SK-N-SH treated with all-trans-retinoic acid at 6 μM for 48 hours (cell line): ENCODE results near the gene UVSSA.

Experiments
- ATAC-seq: fragments of 200-7000 bp; cut with Tn5 transposase; 3 replicates; pipeline ENCODE4 v1.9.1; 2020; ENCODE audit warnings: mild to moderate bottlenecking, moderate library complexity
- ARNTL ChIP-seq: fragments of 450-650 bp; formaldehyde crosslinking; IDR thresholded peaks from 2 replicates; pipeline ENCODE4 v1.5.0; 2020; ENCODE audit warnings: low read depth, mild to moderate bottlenecking, moderate library complexity, borderline replicate concordance
- BACH2 ChIP-seq: fragments of 250-450 bp; sonication (Bioruptor Pico); IDR thresholded peaks from 2 replicates; pipeline ENCODE4 v1.9.0; 2021; ENCODE audit warnings: mild to moderate bottlenecking, borderline replicate concordance
- CREB5 ChIP-seq: fragments of 250-450 bp; sonication (Bioruptor Pico); IDR thresholded peaks from 2 replicates; pipeline ENCODE4 v1.5.1; 2020; ENCODE audit warnings: low read depth, mild to moderate bottlenecking, moderate library complexity
- CSDC2 ChIP-seq: fragments of 250-450 bp; sonication (Bioruptor Pico); IDR thresholded peaks from 2 replicates; pipeline ENCODE4 v1.5.0; 2020; ENCODE audit warnings: mild to moderate bottlenecking, moderate library complexity
- ESRRG ChIP-seq: fragments of 250-450 bp; sonication (Bioruptor Pico); IDR thresholded peaks from 2 replicates; pipeline ENCODE4 v1.6.1; 2021; ENCODE audit warnings: mild to moderate bottlenecking
- GLIS3 ChIP-seq: fragments of 250-450 bp; sonication (Bioruptor Pico); IDR thresholded peaks from 2 replicates; pipeline ENCODE4 v1.5.0; 2020; ENCODE audit warnings: mild to moderate bottlenecking, moderate library complexity
- ISL1 ChIP-seq: fragments of 250-450 bp; sonication (Bioruptor Pico); IDR thresholded peaks from 2 replicates; pipeline ENCODE4 v2.1.2; 2022; ENCODE audit warnings: mild to moderate bottlenecking, moderate library complexity
- OSR1 ChIP-seq: fragments of 250-450 bp; sonication (Bioruptor Pico); IDR thresholded peaks from 2 replicates; pipeline ENCODE4 v1.8.0; 2022; ENCODE audit warnings: moderate library complexity, mild to moderate bottlenecking, inconsistent platforms
- PPARA ChIP-seq: fragments of 250-450 bp; sonication (Bioruptor Pico); IDR thresholded peaks from 2 replicates; pipeline ENCODE4 v1.5.0; 2020; ENCODE audit warnings: mild to moderate bottlenecking, borderline replicate concordance
- RARB ChIP-seq: fragments of 250-450 bp; sonication (Bioruptor Pico); IDR thresholded peaks from 2 replicates; pipeline ENCODE4 v1.8.0; 2021; ENCODE audit warnings: mild to moderate bottlenecking, moderate library complexity
- SNAI2 ChIP-seq: fragments of 250-450 bp; sonication (Bioruptor Pico); IDR thresholded peaks from 2 replicates; pipeline ENCODE4 v1.5.0; 2020; ENCODE audit warnings: mild to moderate bottlenecking, moderate library complexity
- TCF4 ChIP-seq: fragments of 250-450 bp; sonication (Bioruptor Pico); IDR thresholded peaks from 2 replicates; pipeline ENCODE4 v1.8.0; 2021; ENCODE audit warnings: mild to moderate bottlenecking, moderate library complexity, borderline replicate concordance
- TOX ChIP-seq: fragments of 250-450 bp; sonication (Bioruptor Pico); IDR thresholded peaks from 2 replicates; pipeline ENCODE4 v1.8.0; 2021; ENCODE audit warnings: mild to moderate bottlenecking, moderate library complexity, borderline replicate concordance
- TSHZ2 ChIP-seq: fragments of 250-450 bp; sonication (Bioruptor Pico); IDR thresholded peaks from 2 replicates; pipeline ENCODE4 v1.5.0; 2020; ENCODE audit warnings: mild to moderate bottlenecking, moderate library complexity
- ZC3H10 ChIP-seq: fragments of 250-450 bp; sonication (Bioruptor Pico); IDR thresholded peaks from 2 replicates; pipeline ENCODE4 v1.5.1; 2021; ENCODE audit warnings: mild to moderate bottlenecking, moderate library complexity
- ZFP3 ChIP-seq: fragments of 250-450 bp; sonication (Bioruptor Pico); IDR thresholded peaks from 2 replicates; pipeline ENCODE4 v1.5.0; 2020; ENCODE audit warnings: mild to moderate bottlenecking, moderate library complexity
- ZFP30 ChIP-seq: fragments of 450-650 bp; formaldehyde crosslinking; IDR thresholded peaks from 2 replicates; pipeline ENCODE4 v1.5.0; 2022; ENCODE audit warnings: mild to moderate bottlenecking, moderate library complexity
- ZNF565 ChIP-seq: fragments of 450-650 bp; formaldehyde crosslinking; conservative IDR thresholded peaks from 2 replicates; pipeline ENCODE4 v1.5.0; 2020; ENCODE audit warnings: low read depth, mild to moderate bottlenecking, moderate library complexity
- ZNF70 ChIP-seq: fragments of 450-650 bp; formaldehyde crosslinking; IDR thresholded peaks from 2 replicates; pipeline ENCODE4 v1.5.0; 2020; ENCODE audit warnings: mild to moderate bottlenecking, moderate library complexity
- ZNF8 ChIP-seq: fragments of 450-650 bp; formaldehyde crosslinking; IDR thresholded peaks from 2 replicates; pipeline ENCODE4 v1.5.0; 2020; ENCODE audit warnings: mild to moderate bottlenecking, moderate library complexity
- TF ChIP-seq, protein P1 (sequence below): fragments of 250-450 bp; sonication (Bioruptor Pico); IDR thresholded peaks from 2 replicates; pipeline ENCODE4 v1.8.0; 2021; ENCODE audit warnings: low read depth, mild to moderate bottlenecking, moderate library complexity, borderline replicate concordance
- TF ChIP-seq, protein P2 (sequence below): fragments of 250-450 bp; sonication (Bioruptor Pico); IDR thresholded peaks from 2 replicates; pipeline ENCODE4 v1.8.0; 2020; ENCODE audit warnings: mild to moderate bottlenecking, moderate library complexity, borderline replicate concordance
- TF ChIP-seq, protein P3 (sequence below): fragments of 250-450 bp; sonication (Bioruptor Pico); IDR thresholded peaks from 2 replicates; pipeline ENCODE4 v1.5.1; 2021; ENCODE audit warnings: mild to moderate bottlenecking, moderate library complexity

Gene UVSSA

DNA sequence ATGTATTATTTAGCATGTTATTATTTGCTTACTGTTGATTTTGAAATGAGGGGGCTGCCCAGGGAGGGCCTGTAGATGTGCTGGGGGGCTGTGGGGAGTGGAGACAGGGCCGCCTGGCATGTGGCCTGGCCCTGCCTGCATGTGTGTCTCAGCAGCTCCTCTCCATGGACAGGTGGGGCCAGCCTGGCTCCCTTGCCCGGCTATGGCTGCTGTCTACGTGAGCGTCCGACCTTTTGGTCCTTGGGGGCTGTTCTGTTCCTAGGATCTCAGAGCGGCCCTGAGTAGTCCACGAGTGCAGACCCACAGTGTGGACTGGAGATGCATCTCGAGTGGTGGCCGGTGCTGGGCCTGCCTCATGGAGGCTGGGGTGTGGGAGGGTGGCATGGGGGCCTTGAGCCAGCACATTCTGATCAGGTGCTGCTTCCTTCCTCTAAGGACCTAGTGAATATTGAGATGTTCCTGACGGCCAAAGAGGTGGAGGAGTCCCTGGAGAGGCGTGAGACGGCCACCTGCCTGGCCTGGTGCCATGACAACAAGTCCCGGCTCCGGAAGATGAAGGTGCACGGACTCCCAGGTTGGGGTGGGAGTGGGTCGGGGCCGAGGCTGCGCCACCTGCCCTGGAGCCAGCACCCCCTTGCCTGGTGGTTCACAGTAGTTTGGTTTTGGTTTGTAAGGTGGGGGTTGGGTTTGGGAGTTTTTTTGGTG lies 24.9 kb upstream of the UVSSA start:
- TF ChIP-seq, protein P1, sequence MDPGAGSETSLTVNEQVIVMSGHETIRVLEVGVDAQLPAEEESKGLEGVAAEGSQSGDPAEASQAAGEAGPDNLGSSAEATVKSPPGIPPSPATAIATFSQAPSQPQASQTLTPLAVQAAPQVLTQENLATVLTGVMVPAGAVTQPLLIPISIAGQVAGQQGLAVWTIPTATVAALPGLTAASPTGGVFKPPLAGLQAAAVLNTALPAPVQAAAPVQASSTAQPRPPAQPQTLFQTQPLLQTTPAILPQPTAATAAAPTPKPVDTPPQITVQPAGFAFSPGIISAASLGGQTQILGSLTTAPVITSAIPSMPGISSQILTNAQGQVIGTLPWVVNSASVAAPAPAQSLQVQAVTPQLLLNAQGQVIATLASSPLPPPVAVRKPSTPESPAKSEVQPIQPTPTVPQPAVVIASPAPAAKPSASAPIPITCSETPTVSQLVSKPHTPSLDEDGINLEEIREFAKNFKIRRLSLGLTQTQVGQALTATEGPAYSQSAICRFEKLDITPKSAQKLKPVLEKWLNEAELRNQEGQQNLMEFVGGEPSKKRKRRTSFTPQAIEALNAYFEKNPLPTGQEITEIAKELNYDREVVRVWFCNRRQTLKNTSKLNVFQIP (CRISPR knock-in tag), result no peak
- TF ChIP-seq GLIS3 (CRISPR knock-in tag) (no peak), ZNF8 (CRISPR knock-in tag) (no peak), ISL1 (CRISPR knock-in tag) (no peak)
- TF ChIP-seq, all 23 proteins: peak for 0
- no peak for ATAC-seq

GRCh38 chr4:1323280-1323634 lies 23.8 kb upstream of the UVSSA start:
- ATAC-seq, result no peak
- TF ChIP-seq ISL1 (CRISPR knock-in tag), result no peak
- TF ChIP-seq RARB (CRISPR knock-in tag), result no peak
- no peak for TF ChIP-seq SNAI2 (CRISPR knock-in tag)
- TF ChIP-seq, protein P2, sequence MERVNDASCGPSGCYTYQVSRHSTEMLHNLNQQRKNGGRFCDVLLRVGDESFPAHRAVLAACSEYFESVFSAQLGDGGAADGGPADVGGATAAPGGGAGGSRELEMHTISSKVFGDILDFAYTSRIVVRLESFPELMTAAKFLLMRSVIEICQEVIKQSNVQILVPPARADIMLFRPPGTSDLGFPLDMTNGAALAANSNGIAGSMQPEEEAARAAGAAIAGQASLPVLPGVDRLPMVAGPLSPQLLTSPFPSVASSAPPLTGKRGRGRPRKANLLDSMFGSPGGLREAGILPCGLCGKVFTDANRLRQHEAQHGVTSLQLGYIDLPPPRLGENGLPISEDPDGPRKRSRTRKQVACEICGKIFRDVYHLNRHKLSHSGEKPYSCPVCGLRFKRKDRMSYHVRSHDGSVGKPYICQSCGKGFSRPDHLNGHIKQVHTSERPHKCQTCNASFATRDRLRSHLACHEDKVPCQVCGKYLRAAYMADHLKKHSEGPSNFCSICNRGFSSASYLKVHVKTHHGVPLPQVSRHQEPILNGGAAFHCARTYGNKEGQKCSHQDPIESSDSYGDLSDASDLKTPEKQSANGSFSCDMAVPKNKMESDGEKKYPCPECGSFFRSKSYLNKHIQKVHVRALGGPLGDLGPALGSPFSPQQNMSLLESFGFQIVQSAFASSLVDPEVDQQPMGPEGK, result no peak
- TF ChIP-seq ZNF565 (CRISPR knock-in tag), result no peak
- no peak for TF ChIP-seq OSR1 (CRISPR knock-in tag)
- TF ChIP-seq ARNTL, result no peak
- TF ChIP-seq GLIS3 (CRISPR knock-in tag), result no peak
- no peak for TF ChIP-seq TCF4 (CRISPR knock-in tag)
- TF ChIP-seq ZFP3 (CRISPR knock-in tag), result no peak
- no peak for TF ChIP-seq ZNF8 (CRISPR knock-in tag)
- no peak for TF ChIP-seq ESRRG (CRISPR knock-in tag)
- TF ChIP-seq CREB5, result no peak
- no peak for TF ChIP-seq BACH2
- no peak for TF ChIP-seq TSHZ2 (CRISPR knock-in tag)
- TF ChIP-seq CSDC2 (CRISPR knock-in tag), result no peak
- TF ChIP-seq ZFP30 (CRISPR knock-in tag), result no peak
- TF ChIP-seq PPARA (CRISPR knock-in tag), result no peak
- no peak for TF ChIP-seq ZNF70 (CRISPR knock-in tag)

DNA sequence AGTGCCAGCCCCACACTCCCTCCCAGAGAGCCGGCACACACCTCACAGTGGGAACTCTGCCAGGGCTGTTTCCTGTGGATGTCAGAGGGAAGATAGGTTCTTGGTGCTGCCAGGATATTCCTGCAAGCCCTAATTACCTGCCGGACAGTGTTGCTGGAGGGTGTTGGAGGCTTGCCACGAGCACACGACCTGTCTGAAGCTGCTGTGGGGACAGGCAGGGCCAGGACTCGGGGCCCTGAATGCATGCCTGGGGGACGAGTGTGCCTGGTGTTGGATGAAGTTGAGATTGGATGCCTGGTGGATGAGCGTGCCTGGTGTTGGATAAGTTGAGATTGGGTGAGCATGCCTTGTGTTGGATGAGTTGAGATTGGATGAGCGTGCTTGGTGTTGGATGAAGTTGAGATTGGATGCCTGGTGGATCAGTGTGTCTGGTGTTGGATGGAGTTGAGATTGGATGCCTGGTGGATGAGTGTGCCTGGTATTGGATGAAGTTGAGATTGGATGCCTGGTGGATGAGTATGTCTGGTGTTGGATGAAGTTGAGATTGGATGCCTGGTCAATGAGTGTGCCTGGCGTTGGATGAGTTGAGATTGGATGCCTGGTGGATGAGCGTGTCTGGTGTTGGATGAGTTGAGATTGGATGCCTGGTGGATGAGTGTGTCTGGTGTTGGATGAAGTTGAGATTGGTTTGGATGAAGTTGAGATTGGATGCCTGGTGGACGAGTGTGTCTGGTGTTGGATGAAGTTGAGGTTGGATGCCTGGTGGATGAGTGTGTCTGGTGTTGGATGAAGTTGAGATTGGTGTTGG lies 23.2 kb upstream of the UVSSA start:
- TF ChIP-seq SNAI2 (CRISPR knock-in tag) (no peak), ZFP30 (CRISPR knock-in tag) (no peak), RARB (CRISPR knock-in tag) (no peak), OSR1 (CRISPR knock-in tag) (no peak), ZNF565 (CRISPR knock-in tag) (no peak), PPARA (CRISPR knock-in tag) (no peak), ESRRG (CRISPR knock-in tag) (no peak), ZFP3 (CRISPR knock-in tag) (no peak), ZC3H10 (CRISPR knock-in tag) (no peak), CREB5 (no peak), TOX (CRISPR knock-in tag) (no peak)
- TF ChIP-seq, protein P1 (CRISPR knock-in tag), result no peak
- TF ChIP-seq, protein P3, sequence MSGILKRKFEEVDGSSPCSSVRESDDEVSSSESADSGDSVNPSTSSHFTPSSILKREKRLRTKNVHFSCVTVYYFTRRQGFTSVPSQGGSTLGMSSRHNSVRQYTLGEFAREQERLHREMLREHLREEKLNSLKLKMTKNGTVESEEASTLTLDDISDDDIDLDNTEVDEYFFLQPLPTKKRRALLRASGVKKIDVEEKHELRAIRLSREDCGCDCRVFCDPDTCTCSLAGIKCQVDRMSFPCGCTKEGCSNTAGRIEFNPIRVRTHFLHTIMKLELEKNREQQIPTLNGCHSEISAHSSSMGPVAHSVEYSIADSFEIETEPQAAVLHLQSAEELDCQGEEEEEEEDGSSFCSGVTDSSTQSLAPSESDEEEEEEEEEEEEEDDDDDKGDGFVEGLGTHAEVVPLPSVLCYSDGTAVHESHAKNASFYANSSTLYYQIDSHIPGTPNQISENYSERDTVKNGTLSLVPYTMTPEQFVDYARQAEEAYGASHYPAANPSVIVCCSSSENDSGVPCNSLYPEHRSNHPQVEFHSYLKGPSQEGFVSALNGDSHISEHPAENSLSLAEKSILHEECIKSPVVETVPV (CRISPR knock-in tag), result no peak
- peak; percentile 68 for ATAC-seq
